ENCODE data around the gene CFAP65. TPM values are rescaled to one million over a fixed set of nuclear protein-coding genes. Genes with fewer than 3 reads are reported as not detected.

The CFAP65 gene
- total and polyA plus RNA-seq, 12 donors: not detected

GRCh38 chr2:218958276-218958675 is 83.0 kb downstream of the CFAP65 start:
- no peaks in the 10 kb centered on the region for H3K36me3 ChIP-seq
- DNase-seq (no peak), ATAC-seq (no peak)
- H3K27me3 ChIP-seq: peaks cover 40 to 99% (median 93%) of the 10 kb centered on the region in 7 donors
- intact Hi-C loops (cut with DNase I): no loop called here
- TF ChIP-seq CTCF (IDR thresholded peaks at IDR 0.05): no peak
- H3K4me1 ChIP-seq: peaks cover 0 to 26% (median 12%) of the 10 kb centered on the region in 9 donors
- WGBS, 2 donors: 93 to 96% methylated on average over 1 of the region's 1 CpG
- no peak overlapping the region for H3K27ac ChIP-seq
- no peaks in the 10 kb centered on the region for H3K9me3 ChIP-seq
- H3K4me3 ChIP-seq: no peak overlapping the region

GRCh38 chr2:218957671-218958070 is 83.6 kb downstream of the CFAP65 start:
- intact Hi-C loops (cut with DNase I): no loop called here
- no peak for DNase-seq
- H3K27ac ChIP-seq: no peak overlapping the region
- peaks cover 35 to 99% (median 89%) of the 10 kb centered on the region in 7 donors for H3K27me3 ChIP-seq
- H3K4me1 ChIP-seq: peaks cover 0 to 20% (median 7%) of the 10 kb centered on the region in 9 donors
- no peak for TF ChIP-seq CTCF (IDR thresholded peaks at IDR 0.05)
- H3K4me3 ChIP-seq: no peak overlapping the region
- no peak for ATAC-seq
- no peaks in the 10 kb centered on the region for H3K9me3 ChIP-seq
- H3K36me3 ChIP-seq: no peaks in the 10 kb centered on the region
- 77 to 80% methylated on average over 4 of the region's 4 CpGs for WGBS, 2 donors

GRCh38 chr2:218956039-218956438 is 85.3 kb downstream of the CFAP65 start:
- DNase-seq (no peak), ATAC-seq (no peak)
- no peaks in the 10 kb centered on the region for H3K9me3 ChIP-seq
- H3K27ac ChIP-seq: no peak overlapping the region
- intact Hi-C loops (cut with DNase I): no loop called here
- no peak overlapping the region for H3K4me3 ChIP-seq
- no peaks in the 10 kb centered on the region for H3K36me3 ChIP-seq
- peaks cover 19 to 96% (median 81%) of the 10 kb centered on the region in 7 donors for H3K27me3 ChIP-seq
- H3K4me1 ChIP-seq: peaks cover 0 to 18% (median 6%) of the 10 kb centered on the region in 9 donors
- TF ChIP-seq CTCF (IDR thresholded peaks at IDR 0.05): no peak
- 52 to 58% methylated on average over 1 of the region's 1 CpG for WGBS, 2 donors

- Histone ChIP-seq H3K4me3 (no peak overlapping the region), H3K4me1 (peaks cover 0 to 8% (median 3%) of the 10 kb centered on the region in 9 donors), H3K9me3 (no peaks in the 10 kb centered on the region), H3K36me3 (no peaks in the 10 kb centered on the region), H3K27me3 (peaks cover 6 to 96% (median 73%) of the 10 kb centered on the region in 7 donors), H3K27ac (no peak overlapping the region)
- TF ChIP-seq CTCF (IDR thresholded peaks at IDR 0.05): no peak
- 70 to 76% methylated on average over 8 of the region's 8 CpGs for WGBS, 2 donors
- no peak for DNase-seq
- intact Hi-C loops (cut with DNase I): no loop called here
- no peak for ATAC-seq
Measured at GRCh38 chr2:218954541-218955300, 86.6 kb downstream of the CFAP65 start.
